Kidney tubule cell (primary cell): ENCODE data around the gene ZNF628.

Experiments used
- DNase-seq: peaks from one replicate; pipeline ENCODE4 v3.0.0-alpha.2; 2018; ENCODE audit warnings: low spot score

Gene ZNF628

DNA sequence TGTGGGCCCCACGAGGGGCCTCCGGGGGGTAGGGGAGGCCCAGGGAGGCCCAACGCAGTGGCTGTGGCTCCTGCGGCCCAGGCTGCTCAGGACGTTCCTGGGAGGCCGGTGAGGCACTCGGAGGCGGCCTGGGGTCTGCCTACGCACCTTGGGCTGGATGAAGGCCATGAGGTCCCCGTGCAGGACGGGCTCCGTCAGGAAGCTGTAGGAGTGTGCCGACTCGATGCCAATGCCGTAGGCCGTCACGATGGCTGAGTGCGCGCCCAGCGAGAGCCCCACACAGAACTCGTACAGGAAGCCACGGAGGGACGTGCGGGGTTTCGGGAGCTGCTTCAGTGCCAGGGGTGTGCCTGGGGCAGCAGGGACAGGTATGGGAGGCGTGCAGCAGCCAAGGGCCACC is 54.6 kb downstream of the ZNF628 start:
- DNase-seq = no peak
